IPS-15b (cell line): ENCODE data around the gene XPO5.

Experiments
- H3K27me3 ChIP-seq: one replicate; pipeline ENCODE4 v1.6.1; 2013; ENCODE audit warnings: low read length; ENCODE audit not compliant: control insufficient read depth, insufficient read depth
- H3K36me3 ChIP-seq: one replicate; pipeline ENCODE4 v1.6.1; 2013; ENCODE audit warnings: low read length; ENCODE audit not compliant: control insufficient read depth, insufficient read depth
- H3K4me1 ChIP-seq: one replicate; pipeline ENCODE4 v1.6.1; 2013; ENCODE audit warnings: mild to moderate bottlenecking, low read length; ENCODE audit not compliant: control insufficient read depth, insufficient read depth
- H3K4me3 ChIP-seq: one replicate; pipeline ENCODE4 v1.5.1; 2013; ENCODE audit warnings: low read depth, low read length
- H3K9ac ChIP-seq: one replicate; pipeline ENCODE4 v1.6.1; 2013; ENCODE audit warnings: low read depth, mild to moderate bottlenecking, low read length
- H3K9me3 ChIP-seq: one replicate; pipeline ENCODE4 v1.6.1; 2013; ENCODE audit warnings: mild to moderate bottlenecking, low read length; ENCODE audit not compliant: control insufficient read depth, insufficient read depth

The XPO5 gene

DNA sequence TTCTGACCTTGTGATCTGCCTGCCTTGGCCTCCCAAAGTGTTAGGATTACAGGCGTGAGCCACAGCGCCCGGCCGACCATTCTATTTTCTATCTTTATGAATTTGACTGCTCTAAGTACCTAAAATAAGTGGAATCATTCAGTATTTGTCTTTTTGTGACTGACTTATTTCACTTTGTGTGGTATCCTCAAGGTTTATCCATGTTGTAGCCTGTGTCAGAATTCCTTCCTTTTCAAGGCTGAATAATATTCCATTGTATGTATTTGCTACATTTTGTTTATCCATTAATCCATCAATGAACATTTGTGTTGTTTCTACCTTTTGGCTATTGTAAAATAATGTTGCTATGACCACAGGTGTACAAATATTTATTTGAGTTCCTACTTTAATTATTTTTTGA is 103.3 kb downstream of the XPO5 start:
- H3K36me3 ChIP-seq = no peaks in the 10 kb centered on the region
- no peak overlapping the region for H3K9ac ChIP-seq
- no peak overlapping the region for H3K4me3 ChIP-seq
- H3K4me1 ChIP-seq = peaks cover 12% of the 10 kb centered on the region
- H3K9me3 ChIP-seq = no peaks in the 10 kb centered on the region
- no peaks in the 10 kb centered on the region for H3K27me3 ChIP-seq
